Astrocyte (in vitro differentiated cells and primary cell): ENCODE results near the gene MYH9. TPM values are rescaled to one million over a fixed set of nuclear protein-coding genes. Genes with fewer than 3 reads are reported as not detected.
"Not testable (repeated sequence)": the region's sequence is repeated elsewhere in the genome, so short reads cannot be mapped to it uniquely, and the experiment has no call there.

Experiments
- DNase-seq: peaks from one replicate; pipeline ENCODE4 v3.0.0-alpha.2; 2010; ENCODE audit warnings: low read depth
- FAIRE-seq: peaks from 2 replicates; lab custom pipeline; 2011; peaks lifted over from hg19 to GRCh38; lab: Jason Lieb, UNC
- H2AFZ ChIP-seq: 2 replicates; pipeline ENCODE4 v1.6.0; 2012; ENCODE audit warnings: low read depth, low read length, inconsistent platforms
- H3K27ac ChIP-seq: 2 replicates; pipeline ENCODE4 v1.5.1; 2011; ENCODE audit warnings: low read depth, low read length, inconsistent platforms
- H3K27me3 ChIP-seq: 2 replicates; pipeline ENCODE4 v1.6.0; 2011; ENCODE audit warnings: low read length, inconsistent platforms; ENCODE audit not compliant: insufficient read depth
- H3K36me3 ChIP-seq: 2 replicates; pipeline ENCODE4 v1.5.1; 2011; ENCODE audit warnings: low read length, inconsistent platforms; ENCODE audit not compliant: insufficient read depth
- H3K4me1 ChIP-seq: 2 replicates; pipeline ENCODE4 v1.5.1; 2011; ENCODE audit warnings: low read length, inconsistent platforms; ENCODE audit not compliant: insufficient read depth
- H3K4me2 ChIP-seq: 2 replicates; pipeline ENCODE4 v1.6.0; 2012; ENCODE audit warnings: low read length, inconsistent platforms
- H3K4me3 ChIP-seq: 2 replicates; pipeline ENCODE4 v1.5.1; 2011; ENCODE audit warnings: low read depth, mild to moderate bottlenecking, low read length, inconsistent platforms; ENCODE audit not compliant: insufficient read depth
- H3K79me2 ChIP-seq: 2 replicates; pipeline ENCODE4 v1.6.0; 2012; ENCODE audit warnings: mild to moderate bottlenecking, low read length, inconsistent platforms; ENCODE audit not compliant: insufficient read depth
- H3K9ac ChIP-seq: 2 replicates; pipeline ENCODE4 v1.6.0; 2012; ENCODE audit warnings: mild to moderate bottlenecking, low read length, inconsistent platforms
- H3K9me3 ChIP-seq: 2 replicates; pipeline ENCODE4 v1.5.1; 2012; ENCODE audit warnings: low read depth, mild to moderate bottlenecking, low read length, inconsistent platforms; ENCODE audit not compliant: insufficient read depth
- H4K20me1 ChIP-seq: 2 replicates; pipeline ENCODE4 v1.6.0; 2012; ENCODE audit warnings: low read length, inconsistent platforms; ENCODE audit not compliant: insufficient read depth
- H3K27ac Mint-ChIP-seq: one replicate; pipeline ENCODE4 v1.8.0; 2021; ENCODE audit warnings: mild to moderate bottlenecking, mixed read lengths; ENCODE audit not compliant: unreplicated experiment
- H3K27me3 Mint-ChIP-seq: one replicate; pipeline ENCODE4 v1.8.0; 2021; ENCODE audit warnings: low read depth, mixed read lengths; ENCODE audit not compliant: unreplicated experiment
- H3K36me3 Mint-ChIP-seq: one replicate; pipeline ENCODE4 v1.8.0; 2021; ENCODE audit warnings: low read depth, mixed read lengths; ENCODE audit not compliant: unreplicated experiment
- H3K4me1 Mint-ChIP-seq: one replicate; pipeline ENCODE4 v1.8.0; 2021; ENCODE audit warnings: low read depth, mixed read lengths; ENCODE audit not compliant: unreplicated experiment
- H3K4me3 Mint-ChIP-seq: one replicate; pipeline ENCODE4 v1.8.0; 2021; ENCODE audit warnings: mild to moderate bottlenecking, moderate library complexity, mixed read lengths; ENCODE audit not compliant: unreplicated experiment
- H3K9me3 Mint-ChIP-seq: one replicate; pipeline ENCODE4 v1.8.0; 2021; ENCODE audit warnings: mild to moderate bottlenecking, mixed read lengths; ENCODE audit not compliant: unreplicated experiment
- CTCF ChIP-seq: IDR thresholded peaks from 2 replicates; pipeline ENCODE4 v1.5.1; 2011; ENCODE audit warnings: low read depth, mild to moderate bottlenecking, inconsistent platforms, low read length, moderate library complexity; ENCODE audit not compliant: insufficient read depth
- EZH2 ChIP-seq: IDR thresholded peaks from 2 replicates; pipeline ENCODE4 v1.6.1; 2012; ENCODE audit warnings: mild to moderate bottlenecking, low read length, inconsistent platforms; ENCODE audit not compliant: insufficient read depth
- total RNA-seq: library from RNA; stranded (reverse); gene quantifications from 2 replicates; pipeline ENCODE4 v1.2.1, GENCODE V29; 2021

Gene MYH9
- total RNA-seq, 1 donor from 2014 or later = 2,278 TPM

- TF ChIP-seq EZH2 (no peak), CTCF (no peak)
- no peaks in the 10 kb centered on the region for H3K27me3 ChIP-seq
- Mint-ChIP-seq H3K36me3 (no peaks in the 10 kb centered on the region), H3K9me3 (no peaks in the 10 kb centered on the region), H3K27ac (peak overlapping the region; percentile 97), H3K4me3 (peak overlapping the region; percentile 27), H3K4me1 (peaks cover 47% of the 10 kb centered on the region), H3K27me3 (no peaks in the 10 kb centered on the region)
- H3K79me2 ChIP-seq = no peaks in the 10 kb centered on the region
- DNase-seq (no peak), FAIRE-seq (no peak)
- no peak overlapping the region for H2AFZ ChIP-seq
- H3K36me3 ChIP-seq = no peaks in the 10 kb centered on the region
- peak overlapping the region; percentile 37 for H3K9ac ChIP-seq
- peak overlapping the region; percentile 54 for H3K4me2 ChIP-seq
- peaks cover 34% of the 10 kb centered on the region for H3K4me1 ChIP-seq
- H3K9me3 ChIP-seq = no peaks in the 10 kb centered on the region
- no peak overlapping the region for H3K27ac ChIP-seq
- no peak overlapping the region for H3K4me3 ChIP-seq
- H4K20me1 ChIP-seq = no peaks in the 10 kb centered on the region
Observed at GRCh38 chr22:36431977-36432376, 44.2 kb upstream of the MYH9 start.

- Mint-ChIP-seq H3K4me1 (peaks cover 51% of the 10 kb centered on the region), H3K36me3 (no peaks in the 10 kb centered on the region), H3K27ac (peak overlapping the region; percentile 58), H3K9me3 (no peaks in the 10 kb centered on the region), H3K27me3 (no peaks in the 10 kb centered on the region), H3K4me3 (peak overlapping the region; percentile 14)
- Histone ChIP-seq H3K9me3 (no peaks in the 10 kb centered on the region), H3K36me3 (no peaks in the 10 kb centered on the region), H3K4me1 (peaks cover 43% of the 10 kb centered on the region), H3K27ac (no peak overlapping the region), H3K4me3 (no peak overlapping the region), H3K9ac (no peak overlapping the region), H3K27me3 (no peaks in the 10 kb centered on the region), H3K4me2 (no peak overlapping the region), H3K79me2 (no peaks in the 10 kb centered on the region), H2AFZ (no peak overlapping the region), H4K20me1 (no peaks in the 10 kb centered on the region)
- DNase-seq (no peak), FAIRE-seq (no peak)
- TF ChIP-seq EZH2 (no peak), CTCF (no peak)
Observed at GRCh38 chr22:36430863-36431262, 43.1 kb upstream of the MYH9 start.

- H3K4me1 Mint-ChIP-seq = peaks cover 31% of the 10 kb centered on the region
- not testable (repeated sequence) for H3K27ac Mint-ChIP-seq, H3K9ac ChIP-seq, H3K36me3 ChIP-seq, H3K27me3 Mint-ChIP-seq, DNase-seq, H3K4me3 ChIP-seq, H3K27me3 ChIP-seq, H2AFZ ChIP-seq, H3K4me2 ChIP-seq, H3K79me2 ChIP-seq, H3K36me3 Mint-ChIP-seq, FAIRE-seq, H4K20me1 ChIP-seq, H3K9me3 ChIP-seq, H3K9me3 Mint-ChIP-seq, H3K27ac ChIP-seq, H3K4me3 Mint-ChIP-seq
- H3K4me1 ChIP-seq = peaks cover 36% of the 10 kb centered on the region
Observed at GRCh38 chr22:36427952-36428351, 40.2 kb upstream of the MYH9 start.
